Measurements from ENCODE around the gene LIMS4. TPM values are rescaled to one million over a fixed set of nuclear protein-coding genes. Genes with fewer than 3 reads are reported as not detected.
A peak's percentile ranks its signal among the peaks of the same experiment; 100 is the strongest.
"Not testable (repeated sequence)": the region's sequence is repeated elsewhere in the genome, so short reads cannot be mapped to it uniquely, and the experiment has no call there.

LIMS4 gene
- total RNA-seq, 4 donors from 2014 or later: 2.7 to 10.0 (median 5.1) TPM

- intact Hi-C loops (cut with DNase I); H3K27me3 ChIP-seq; DNase-seq (ENCODE audit: extremely low spot score); H3K36me3 ChIP-seq; H3K4me3 ChIP-seq; H3K9me3 ChIP-seq; H3K4me1 ChIP-seq; H3K27ac ChIP-seq (replicated peaks in 1 of 4): not testable (repeated sequence)
- TF ChIP-seq, protein P1, sequence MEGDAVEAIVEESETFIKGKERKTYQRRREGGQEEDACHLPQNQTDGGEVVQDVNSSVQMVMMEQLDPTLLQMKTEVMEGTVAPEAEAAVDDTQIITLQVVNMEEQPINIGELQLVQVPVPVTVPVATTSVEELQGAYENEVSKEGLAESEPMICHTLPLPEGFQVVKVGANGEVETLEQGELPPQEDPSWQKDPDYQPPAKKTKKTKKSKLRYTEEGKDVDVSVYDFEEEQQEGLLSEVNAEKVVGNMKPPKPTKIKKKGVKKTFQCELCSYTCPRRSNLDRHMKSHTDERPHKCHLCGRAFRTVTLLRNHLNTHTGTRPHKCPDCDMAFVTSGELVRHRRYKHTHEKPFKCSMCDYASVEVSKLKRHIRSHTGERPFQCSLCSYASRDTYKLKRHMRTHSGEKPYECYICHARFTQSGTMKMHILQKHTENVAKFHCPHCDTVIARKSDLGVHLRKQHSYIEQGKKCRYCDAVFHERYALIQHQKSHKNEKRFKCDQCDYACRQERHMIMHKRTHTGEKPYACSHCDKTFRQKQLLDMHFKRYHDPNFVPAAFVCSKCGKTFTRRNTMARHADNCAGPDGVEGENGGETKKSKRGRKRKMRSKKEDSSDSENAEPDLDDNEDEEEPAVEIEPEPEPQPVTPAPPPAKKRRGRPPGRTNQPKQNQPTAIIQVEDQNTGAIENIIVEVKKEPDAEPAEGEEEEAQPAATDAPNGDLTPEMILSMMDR (IDR thresholded peaks at IDR 0.05): peak in 1 of 3 experiments; percentile 11
- 0% methylated on average over 1 of the region's 18 CpGs for WGBS
Measured at GRCh38 chr2:110401001-110401618, 71.5 kb downstream of the LIMS4 start.

- DNase-seq (ENCODE audit: extremely low spot score); H3K4me1 ChIP-seq; H3K9me3 ChIP-seq; H3K27ac ChIP-seq (replicated peaks in 1 of 4); intact Hi-C loops (cut with DNase I); H3K27me3 ChIP-seq; H3K36me3 ChIP-seq; H3K4me3 ChIP-seq: not testable (repeated sequence)
- no CpG with 5 or more reads among the region's 10 CpGs for WGBS
Measured at GRCh38 chr2:110399378-110399777, 73.2 kb downstream of the LIMS4 start.

DNA sequence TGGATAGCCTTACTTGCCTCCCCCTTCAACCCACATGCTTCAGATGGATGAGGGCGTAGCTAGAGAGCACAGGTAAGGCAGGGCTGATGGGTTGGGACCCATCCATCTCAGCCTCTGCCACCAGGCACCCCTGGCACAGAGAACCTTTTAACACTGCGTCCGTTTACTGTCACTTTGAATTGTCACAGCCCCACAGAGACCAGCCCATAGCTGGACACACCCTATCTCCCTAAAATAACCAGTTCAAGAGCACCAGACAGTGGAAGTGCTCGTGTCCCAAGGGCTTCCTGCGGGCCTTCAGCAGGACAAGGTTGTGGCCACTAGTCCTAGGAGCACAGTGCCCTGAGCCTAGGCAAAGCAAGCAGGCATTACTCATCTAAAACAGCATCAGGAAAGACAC is 76.6 kb downstream of the LIMS4 start:
- H3K36me3 ChIP-seq; H3K4me3 ChIP-seq; H3K9me3 ChIP-seq; intact Hi-C loops (cut with DNase I); H3K27me3 ChIP-seq; H3K27ac ChIP-seq (replicated peaks in 1 of 4); H3K4me1 ChIP-seq; DNase-seq (ENCODE audit: extremely low spot score): not testable (repeated sequence)
- no CpG with 5 or more reads among the region's 5 CpGs for WGBS

Small RNAs within 50 kb of the gene (small RNA-seq; reads per million reads assigned to genes)
- 0 reads per million in 3 donors for gene AC108938.1

Other genes starting within 250 kb of the LIMS4 start
- 10 to 100 TPM; 27.3 to 51.5 (median 37.1) TPM for gene RGPD6, start 104.4 kb upstream of the LIMS4 start, total RNA-seq
- gene BUB1, start 205.2 kb upstream of the LIMS4 start, total RNA-seq: 1 to 10 TPM in 2 of 4 donors, under 1 TPM in 1, not detected in 1; 0.80 to 1.8 (median 1.1) TPM

Data from esophagus muscularis mucosa (tissue), 4 donors.